SK-N-SH (cell line): ENCODE measurements around the gene ZBTB49. TPM values are rescaled to one million over a fixed set of nuclear protein-coding genes. Genes with fewer than 3 reads are reported as not detected.

ENCODE experiments used
- CTCF ChIA-PET: fragments of 300-600, 350-600 bp; formaldehyde crosslinking; extraction: SDS; loops from one replicate; lab custom pipeline; 2021; lab: Yijun Ruan, JAX
- POLR2A ChIA-PET: fragments of 350-600 bp; sonication (Branson Sonifier 250); formaldehyde crosslinking; extraction: SDS; loops from one replicate; lab custom pipeline; 2020; ENCODE audit warnings: antibody characterized with exemption, inconsistent platforms; lab: Yijun Ruan, JAX
- DNase-seq: peaks from one replicate; pipeline ENCODE4 v3.0.0; 2012
- H2AFZ ChIP-seq: fragments of 200-600 bp; sonication (generic); 2 replicates; pipeline ENCODE4 v1.8.1; 2016; ENCODE audit warnings: antibody characterized with exemption, mild to moderate bottlenecking, low read depth
- H3F3A ChIP-seq: fragments of 200-600 bp; sonication (generic); replicated peaks from 2 replicates; pipeline ENCODE3; 2016; ENCODE audit warnings: antibody characterized with exemption, mild to moderate bottlenecking; ENCODE audit not compliant: insufficient read depth
- H3K27ac ChIP-seq, 2 experiments: fragments of 200-500 bp in 1 of 2; fragments of 200-600 bp in 1 of 2; sonication (Bioruptor generic) in 1 of 2; sonication (generic), shearing (Covaris generic) in 1 of 2; 2 replicates each; pipeline versions ENCODE4 v1.5.1 to v1.6.1; 2014 to 2016; ENCODE audit warnings: low read depth in 2 of 2, inconsistent platforms in 1 of 2, low read length in 1 of 2, mild to moderate bottlenecking in 1 of 2, mixed read lengths in 1 of 2
- H3K27me3 ChIP-seq: fragments of 200-600 bp; sonication (generic), shearing (Covaris generic); 2 replicates; pipeline ENCODE4 v1.6.1; 2016; ENCODE audit warnings: mixed run types; ENCODE audit not compliant: insufficient read depth
- H3K36me3 ChIP-seq, 2 experiments: fragments of 200-500 bp in 1 of 2; fragments of 200-600 bp in 1 of 2; sonication (Bioruptor generic) in 1 of 2; sonication (generic) in 1 of 2; replicated peaks in 1 of 2; 2 replicates each; pipeline versions ENCODE3 to v1.5.1; 2014 to 2016; ENCODE audit warnings: low read length in 1 of 2, mild to moderate bottlenecking in 1 of 2; ENCODE audit not compliant: insufficient read depth in 2 of 2, control insufficient read depth in 1 of 2
- H3K4me1 ChIP-seq, 2 experiments: fragments of 200-500 bp in 1 of 2; fragments of 200-600 bp in 1 of 2; sonication (Bioruptor generic) in 1 of 2; sonication (generic), shearing (Covaris generic) in 1 of 2; 2 replicates each; pipeline versions ENCODE4 v1.5.1 to v1.6.1; 2014 to 2016; ENCODE audit warnings: low read depth in 1 of 2, low read length in 1 of 2, mixed run types in 1 of 2; ENCODE audit not compliant: insufficient read depth in 2 of 2, control insufficient read depth in 1 of 2
- H3K4me2 ChIP-seq: fragments of 200-600 bp; sonication (generic), shearing (Covaris generic); 2 replicates; pipeline ENCODE4 v1.6.1; 2017; ENCODE audit warnings: mixed run types
- H3K4me3 ChIP-seq, 2 experiments: fragments of 200-500 bp in 1 of 2; fragments of 200-600 bp in 1 of 2; sonication (Bioruptor generic) in 1 of 2; sonication (generic), shearing (Covaris generic) in 1 of 2; 2 replicates each; pipeline versions ENCODE4 v1.5.1 to v1.8.1; 2014 to 2016; ENCODE audit warnings: low read depth in 2 of 2, inconsistent platforms in 1 of 2, low read length in 1 of 2, mild to moderate bottlenecking in 1 of 2, mixed read lengths in 1 of 2, moderate library complexity in 1 of 2
- H3K79me2 ChIP-seq: fragments of 200-600 bp; sonication (generic); 2 replicates; pipeline ENCODE4 v1.8.1; 2017; ENCODE audit warnings: mild to moderate bottlenecking; ENCODE audit not compliant: insufficient read depth
- H3K9ac ChIP-seq: fragments of 200-600 bp; sonication (generic); 2 replicates; pipeline ENCODE4 v1.6.1; 2017; ENCODE audit warnings: mixed run types
- H3K9me2 ChIP-seq: fragments of 200-600 bp; sonication (generic); 2 replicates; pipeline ENCODE4 v1.6.1; 2017; ENCODE audit warnings: mixed run types
- H3K9me3 ChIP-seq: fragments of 200-600 bp; sonication (generic); 2 replicates; pipeline ENCODE4 v1.6.1; 2017; ENCODE audit warnings: mixed run types, mild to moderate bottlenecking, moderate library complexity
- H4K20me1 ChIP-seq: fragments of 200-600 bp; sonication (generic); 2 replicates; pipeline ENCODE4 v1.6.1; 2017; ENCODE audit warnings: mild to moderate bottlenecking, mixed run types; ENCODE audit not compliant: insufficient read depth
- CHD2 ChIP-seq: fragments of 150-350 bp; IDR thresholded peaks from 2 replicates; pipeline ENCODE4 v1.6.1; 2018; ENCODE audit warnings: low read length; ENCODE audit not compliant: partially characterized antibody
- EZH2phosphoT487 ChIP-seq: fragments of 200-600 bp; sonication (generic); IDR thresholded peaks from 2 replicates; pipeline ENCODE4 v1.6.1; 2017; ENCODE audit warnings: low read depth, mixed run types, mild to moderate bottlenecking, antibody characterized with exemption, moderate library complexity, borderline replicate concordance
- FOSL2 ChIP-seq: IDR thresholded peaks from 2 replicates; pipeline ENCODE4 v1.4.0; 2012; ENCODE audit warnings: low read depth, mild to moderate bottlenecking, moderate library complexity, borderline replicate concordance
- FOXJ3 ChIP-seq: sonication (generic); formaldehyde crosslinking; IDR thresholded peaks from 2 replicates; pipeline ENCODE4 v1.5.1; 2020; ENCODE audit warnings: mild to moderate bottlenecking, missing genetic modification reagents
- FOXM1 ChIP-seq: IDR thresholded peaks from 2 replicates; pipeline ENCODE4 v1.4.0; 2012; ENCODE audit warnings: low read depth, mild to moderate bottlenecking
- GABPA ChIP-seq: IDR thresholded peaks from 2 replicates; pipeline ENCODE4 v1.4.0; 2012; ENCODE audit warnings: low read depth, mild to moderate bottlenecking
- GATA2 ChIP-seq: sonication (generic); formaldehyde crosslinking; IDR thresholded peaks from 2 replicates; pipeline ENCODE4 v1.5.0; 2020; ENCODE audit warnings: mild to moderate bottlenecking, missing genetic modification reagents
- MEF2A ChIP-seq: IDR thresholded peaks from 2 replicates; pipeline ENCODE4 v1.4.0; 2012; ENCODE audit warnings: low read depth, borderline replicate concordance
- NFIC ChIP-seq: IDR thresholded peaks from 2 replicates; pipeline ENCODE4 v1.4.0; 2012; ENCODE audit warnings: borderline replicate concordance
- NRF1 ChIP-seq: IDR thresholded peaks from 2 replicates; pipeline ENCODE4 v1.6.1; 2012; ENCODE audit warnings: low read depth, mild to moderate bottlenecking, low read length
- POLR2AphosphoS5 ChIP-seq: IDR thresholded peaks from 2 replicates; pipeline ENCODE4 v1.6.1; 2012; ENCODE audit warnings: low read depth, low read length
- RCOR1 ChIP-seq: fragments of 150-350 bp; IDR thresholded peaks from 2 replicates; pipeline ENCODE4 v1.6.1; 2017; ENCODE audit warnings: antibody characterized with exemption, low read length
- RFX5 ChIP-seq: IDR thresholded peaks from 2 replicates; pipeline ENCODE4 v1.6.1; 2012; ENCODE audit warnings: mild to moderate bottlenecking, improper control_type of control experiment, low read length
- RXRA ChIP-seq: IDR thresholded peaks from 2 replicates; pipeline ENCODE4 v1.4.0; 2012; ENCODE audit warnings: low read depth, mild to moderate bottlenecking, borderline replicate concordance
- SIN3A ChIP-seq: IDR thresholded peaks from 2 replicates; pipeline ENCODE4 v1.6.1; 2012; ENCODE audit warnings: low read depth, mild to moderate bottlenecking, low read length, moderate library complexity, borderline replicate concordance
- SMC3 ChIP-seq: IDR thresholded peaks from 2 replicates; pipeline ENCODE4 v1.6.1; 2012; ENCODE audit warnings: low read depth, low read length, improper control_type of control experiment
- TCF12 ChIP-seq: IDR thresholded peaks from 2 replicates; pipeline ENCODE4 v1.4.0; 2012
- TEAD4 ChIP-seq: IDR thresholded peaks from 2 replicates; pipeline ENCODE4 v1.4.0; 2012; ENCODE audit warnings: mild to moderate bottlenecking, borderline replicate concordance; ENCODE audit not compliant: insufficient read depth
- USF1 ChIP-seq: IDR thresholded peaks from 2 replicates; pipeline ENCODE4 v1.4.0; 2012; ENCODE audit warnings: low read depth, borderline replicate concordance
- USF2 ChIP-seq: fragments of 150-350 bp; IDR thresholded peaks from 2 replicates; pipeline ENCODE4 v1.6.1; 2017; ENCODE audit warnings: antibody characterized with exemption, low read length, low read depth, borderline replicate concordance
- WGBS: methylation state at CpG from one replicate; pipeline ENCODE4 v1.1.6; 2017; ENCODE audit warnings: low lambda C conversion rate; 5-methylcytosine and 5-hydroxymethylcytosine counted together
- polyA plus RNA-seq, 3 experiments: library from polyadenylated mRNA; depleted of rRNA; stranded (reverse); fragments of >200 nt; gene quantifications; 2 replicates each; pipeline ENCODE4 v1.2.3, GENCODE V29; 2012
- TF ChIP-seq, protein P1 (sequence below): IDR thresholded peaks from 2 replicates; pipeline ENCODE4; 2012
- TF ChIP-seq, protein P2 (sequence below): IDR thresholded peaks from 2 replicates; pipeline ENCODE4 v1.4.0; 2012; ENCODE audit warnings: low read depth
- TF ChIP-seq, protein P3 (sequence below): IDR thresholded peaks from 2 replicates; pipeline ENCODE4 v1.6.1; 2012; ENCODE audit warnings: mild to moderate bottlenecking, low read depth, low read length, moderate library complexity

The ZBTB49 gene
- polyA plus RNA-seq, 1 of the 3 experiments (the other 2 are of a cell fraction): 3.1 TPM

- TF ChIP-seq RFX5: no peak
- TF ChIP-seq POLR2AphosphoS5: no peak
- no peak for TF ChIP-seq NRF1
- no peak for TF ChIP-seq RXRA
- TF ChIP-seq EZH2phosphoT487: no peak
- no peak for TF ChIP-seq SIN3A
- no peak for TF ChIP-seq FOSL2
- no peak for TF ChIP-seq RCOR1
- TF ChIP-seq, protein P1, sequence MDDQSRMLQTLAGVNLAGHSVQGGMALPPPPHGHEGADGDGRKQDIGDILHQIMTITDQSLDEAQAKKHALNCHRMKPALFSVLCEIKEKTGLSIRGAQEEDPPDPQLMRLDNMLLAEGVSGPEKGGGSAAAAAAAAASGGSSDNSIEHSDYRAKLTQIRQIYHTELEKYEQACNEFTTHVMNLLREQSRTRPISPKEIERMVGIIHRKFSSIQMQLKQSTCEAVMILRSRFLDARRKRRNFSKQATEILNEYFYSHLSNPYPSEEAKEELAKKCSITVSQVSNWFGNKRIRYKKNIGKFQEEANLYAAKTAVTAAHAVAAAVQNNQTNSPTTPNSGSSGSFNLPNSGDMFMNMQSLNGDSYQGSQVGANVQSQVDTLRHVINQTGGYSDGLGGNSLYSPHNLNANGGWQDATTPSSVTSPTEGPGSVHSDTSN: no peak
- TF ChIP-seq USF1: no peak
- no peak for TF ChIP-seq TCF12
- TF ChIP-seq USF2: no peak
- no peak for DNase-seq
- no peaks in the 10 kb centered on the region for H3K9me3 ChIP-seq
- 41% methylated on average over 3 of the region's 3 CpGs for WGBS
- H2AFZ ChIP-seq: no peak overlapping the region
- H3K4me1 ChIP-seq: no peaks in the 10 kb centered on the region
- ChIA-PET POLR2A (no interaction called here), CTCF (no interaction called here)
- no peaks in the 10 kb centered on the region for H3K27me3 ChIP-seq
- no peaks in the 10 kb centered on the region for H3K9me2 ChIP-seq
- H3F3A ChIP-seq: no peaks in the 10 kb centered on the region
- no peaks in the 10 kb centered on the region for H3K36me3 ChIP-seq
- no peak overlapping the region for H3K4me3 ChIP-seq
- no peak overlapping the region for H3K9ac ChIP-seq
- H4K20me1 ChIP-seq: no peaks in the 10 kb centered on the region
- H3K27ac ChIP-seq: no peak overlapping the region
- H3K4me2 ChIP-seq: no peak overlapping the region
- no peaks in the 10 kb centered on the region for H3K79me2 ChIP-seq
These were observed 59.8 kb downstream of the ZBTB49 start for GRCh38 chr4:4349867-4350266.

GRCh38 chr4:4350909-4351308 lies 60.9 kb downstream of the ZBTB49 start:
- H2AFZ ChIP-seq: no peak overlapping the region
- no peaks in the 10 kb centered on the region for H4K20me1 ChIP-seq
- ChIA-PET CTCF (no interaction called here), POLR2A (no interaction called here)
- no peaks in the 10 kb centered on the region for H3K9me3 ChIP-seq
- no peaks in the 10 kb centered on the region for H3K4me1 ChIP-seq
- H3K9me2 ChIP-seq: no peaks in the 10 kb centered on the region
- H3K79me2 ChIP-seq: no peaks in the 10 kb centered on the region
- no peak for DNase-seq
- no peak overlapping the region for H3K4me3 ChIP-seq
- H3K9ac ChIP-seq: no peak overlapping the region
- H3F3A ChIP-seq: no peaks in the 10 kb centered on the region
- WGBS: 47% methylated on average over 4 of the region's 4 CpGs
- H3K4me2 ChIP-seq: no peak overlapping the region
- no peaks in the 10 kb centered on the region for H3K36me3 ChIP-seq
- H3K27ac ChIP-seq: no peak overlapping the region
- H3K27me3 ChIP-seq: 0 out of 2 replicates have a peak, but pooled peaks cover 2% of the 10 kb centered on the region
- TF ChIP-seq, protein P2, sequence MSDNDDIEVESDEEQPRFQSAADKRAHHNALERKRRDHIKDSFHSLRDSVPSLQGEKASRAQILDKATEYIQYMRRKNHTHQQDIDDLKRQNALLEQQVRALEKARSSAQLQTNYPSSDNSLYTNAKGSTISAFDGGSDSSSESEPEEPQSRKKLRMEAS: no peak
- TF ChIP-seq FOXJ3 (CRISPR knock-in tag): no peak
- no peak for TF ChIP-seq GABPA
- TF ChIP-seq MEF2A: no peak
- TF ChIP-seq, protein P1: no peak
- no peak for TF ChIP-seq GATA2 (CRISPR knock-in tag)
- no peak for TF ChIP-seq EZH2phosphoT487
- no peak for TF ChIP-seq RCOR1
- no peak for TF ChIP-seq CHD2
- TF ChIP-seq, protein P3, sequence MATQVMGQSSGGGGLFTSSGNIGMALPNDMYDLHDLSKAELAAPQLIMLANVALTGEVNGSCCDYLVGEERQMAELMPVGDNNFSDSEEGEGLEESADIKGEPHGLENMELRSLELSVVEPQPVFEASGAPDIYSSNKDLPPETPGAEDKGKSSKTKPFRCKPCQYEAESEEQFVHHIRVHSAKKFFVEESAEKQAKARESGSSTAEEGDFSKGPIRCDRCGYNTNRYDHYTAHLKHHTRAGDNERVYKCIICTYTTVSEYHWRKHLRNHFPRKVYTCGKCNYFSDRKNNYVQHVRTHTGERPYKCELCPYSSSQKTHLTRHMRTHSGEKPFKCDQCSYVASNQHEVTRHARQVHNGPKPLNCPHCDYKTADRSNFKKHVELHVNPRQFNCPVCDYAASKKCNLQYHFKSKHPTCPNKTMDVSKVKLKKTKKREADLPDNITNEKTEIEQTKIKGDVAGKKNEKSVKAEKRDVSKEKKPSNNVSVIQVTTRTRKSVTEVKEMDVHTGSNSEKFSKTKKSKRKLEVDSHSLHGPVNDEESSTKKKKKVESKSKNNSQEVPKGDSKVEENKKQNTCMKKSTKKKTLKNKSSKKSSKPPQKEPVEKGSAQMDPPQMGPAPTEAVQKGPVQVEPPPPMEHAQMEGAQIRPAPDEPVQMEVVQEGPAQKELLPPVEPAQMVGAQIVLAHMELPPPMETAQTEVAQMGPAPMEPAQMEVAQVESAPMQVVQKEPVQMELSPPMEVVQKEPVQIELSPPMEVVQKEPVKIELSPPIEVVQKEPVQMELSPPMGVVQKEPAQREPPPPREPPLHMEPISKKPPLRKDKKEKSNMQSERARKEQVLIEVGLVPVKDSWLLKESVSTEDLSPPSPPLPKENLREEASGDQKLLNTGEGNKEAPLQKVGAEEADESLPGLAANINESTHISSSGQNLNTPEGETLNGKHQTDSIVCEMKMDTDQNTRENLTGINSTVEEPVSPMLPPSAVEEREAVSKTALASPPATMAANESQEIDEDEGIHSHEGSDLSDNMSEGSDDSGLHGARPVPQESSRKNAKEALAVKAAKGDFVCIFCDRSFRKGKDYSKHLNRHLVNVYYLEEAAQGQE: no peak
- no peak for TF ChIP-seq FOXM1
- no peak for TF ChIP-seq NFIC
- TF ChIP-seq RFX5: no peak
- TF ChIP-seq RXRA: no peak
- no peak for TF ChIP-seq SMC3
- TF ChIP-seq TEAD4: no peak
